Smooth muscle cell (in vitro differentiated cells): ENCODE data around the gene IPPK. TPM values are rescaled to one million over a fixed set of nuclear protein-coding genes. Genes with fewer than 3 reads are reported as not detected.

Experiments used
- DNase-seq: peaks from one replicate; lab custom pipeline; 2025; ENCODE audit not compliant: unreplicated experiment; lab: John Stamatoyannopoulos, UW
- H2AFZ ChIP-seq: fragments of 200-600 bp; sonication (generic); 2 replicates; pipeline ENCODE4 v1.6.0; 2016; ENCODE audit warnings: antibody characterized with exemption, low read depth, mild to moderate bottlenecking
- H3F3A ChIP-seq: fragments of 200-600 bp; sonication (generic); 2 replicates; pipeline ENCODE4 v1.6.0; 2017; ENCODE audit warnings: antibody characterized with exemption, low read depth
- H3K27ac ChIP-seq: fragments of 200-600 bp; sonication (generic); 2 replicates; pipeline ENCODE4 v1.5.1; 2016; ENCODE audit warnings: low read depth, mild to moderate bottlenecking
- H3K27me3 ChIP-seq: fragments of 200-600 bp; sonication (generic); 2 replicates; pipeline ENCODE4 v1.6.1; 2016; ENCODE audit warnings: low read depth, mild to moderate bottlenecking
- H3K36me3 ChIP-seq: fragments of 200-600 bp; sonication (generic); 2 replicates; pipeline ENCODE4 v1.5.1; 2016; ENCODE audit warnings: low read depth
- H3K4me1 ChIP-seq: fragments of 200-600 bp; sonication (generic); 2 replicates; pipeline ENCODE4 v1.5.1; 2016; ENCODE audit warnings: low read depth
- H3K4me2 ChIP-seq: fragments of 200-600 bp; sonication (generic); 2 replicates; pipeline ENCODE4 v1.6.0; 2016; ENCODE audit warnings: mild to moderate bottlenecking
- H3K4me3 ChIP-seq: fragments of 200-600 bp; sonication (generic); 2 replicates; pipeline ENCODE4 v1.5.1; 2016; ENCODE audit warnings: mild to moderate bottlenecking
- H3K79me2 ChIP-seq: fragments of 200-600 bp; sonication (generic); 2 replicates; pipeline ENCODE4 v1.6.0; 2016; ENCODE audit warnings: low read depth, mild to moderate bottlenecking
- H3K9ac ChIP-seq: fragments of 200-600 bp; sonication (generic); 2 replicates; pipeline ENCODE4 v1.6.0; 2016; ENCODE audit warnings: low read depth
- H3K9me3 ChIP-seq: fragments of 200-600 bp; sonication (generic); replicated peaks from 2 replicates; pipeline ENCODE4 v1.5.1; 2016; ENCODE audit warnings: low read depth
- H4K20me1 ChIP-seq: fragments of 200-600 bp; sonication (generic); 2 replicates; pipeline ENCODE4 v1.6.0; 2016; ENCODE audit warnings: low read depth
- WGBS: methylation state at CpG from one replicate; pipeline ENCODE4 v1.1.7; 2016; ENCODE audit warnings: low lambda C conversion rate; 5-methylcytosine and 5-hydroxymethylcytosine counted together
- polyA plus RNA-seq: library from polyadenylated mRNA; unstranded; fragments of >200 nt; fragmentation: Nextera tagmentation; extraction: Ambion mirVana; gene quantifications from 2 replicates; pipeline ENCODE4 v1.2.1, GENCODE V29; 2016
- total RNA-seq: library from RNA; depleted of rRNA; stranded (reverse); fragments of >200 nt; gene quantifications from 2 replicates; pipeline ENCODE4 v1.2.3, GENCODE V29; 2014
- TF ChIP-seq, protein P1 (sequence below): fragments of 200-600 bp; sonication (generic); IDR thresholded peaks from 2 replicates; pipeline ENCODE4 v1.5.1; 2017; ENCODE audit warnings: borderline replicate concordance, mild to moderate bottlenecking, antibody characterized with exemption; ENCODE audit not compliant: insufficient read depth, poor library complexity, severe bottlenecking

Gene IPPK
- total and polyA plus RNA-seq, 2 experiments from 2014 or later, result 9.4 to 22.1 TPM

DNA sequence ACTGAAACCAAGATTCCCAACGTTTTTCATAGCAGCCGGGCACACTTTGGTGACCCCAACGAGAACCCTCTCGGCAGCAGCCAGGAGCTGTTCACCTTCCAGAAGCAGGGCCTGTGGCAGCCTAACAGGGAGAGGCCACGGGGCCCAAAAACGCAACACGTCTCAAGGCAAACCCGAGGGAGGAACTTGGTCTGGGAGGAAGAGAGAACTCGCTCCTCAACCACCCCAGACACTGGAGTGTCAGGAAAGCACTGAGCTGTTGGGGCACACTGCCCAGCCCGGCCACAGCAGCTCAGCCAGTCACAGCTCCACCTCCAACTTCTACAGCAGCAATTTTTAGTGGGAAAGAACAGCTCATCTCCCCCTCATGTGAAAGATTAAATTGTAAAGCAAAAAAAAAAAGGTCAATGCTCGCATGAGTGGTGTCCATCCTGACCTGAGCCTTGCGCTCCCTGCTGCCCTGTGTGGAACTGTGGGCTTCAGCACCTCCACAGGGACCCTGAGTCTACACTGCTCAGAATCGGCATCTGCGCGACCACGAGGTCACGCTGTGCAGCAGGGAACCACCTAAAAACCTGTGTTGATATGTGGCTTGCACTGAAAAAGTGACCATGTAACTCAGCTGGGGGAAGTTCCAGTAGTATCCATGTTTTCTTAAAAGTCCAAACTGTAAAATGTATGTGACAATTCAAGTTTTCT lies 55.0 kb downstream of the IPPK start:
- no peak for DNase-seq
- Histone ChIP-seq H3K27me3 (no peaks in the 10 kb centered on the region), H3K9me3 (no peaks in the 10 kb centered on the region), H3K27ac (no peak overlapping the region), H3K79me2 (no peaks in the 10 kb centered on the region), H3K4me2 (no peak overlapping the region), H3K36me3 (no peaks in the 10 kb centered on the region), H2AFZ (no peak overlapping the region), H3K9ac (no peak overlapping the region), H3K4me3 (no peak overlapping the region), H3F3A (no peaks in the 10 kb centered on the region), H3K4me1 (no peaks in the 10 kb centered on the region), H4K20me1 (no peaks in the 10 kb centered on the region)
- WGBS, result 94% methylated on average over 17 of the region's 17 CpGs
- TF ChIP-seq, protein P1, sequence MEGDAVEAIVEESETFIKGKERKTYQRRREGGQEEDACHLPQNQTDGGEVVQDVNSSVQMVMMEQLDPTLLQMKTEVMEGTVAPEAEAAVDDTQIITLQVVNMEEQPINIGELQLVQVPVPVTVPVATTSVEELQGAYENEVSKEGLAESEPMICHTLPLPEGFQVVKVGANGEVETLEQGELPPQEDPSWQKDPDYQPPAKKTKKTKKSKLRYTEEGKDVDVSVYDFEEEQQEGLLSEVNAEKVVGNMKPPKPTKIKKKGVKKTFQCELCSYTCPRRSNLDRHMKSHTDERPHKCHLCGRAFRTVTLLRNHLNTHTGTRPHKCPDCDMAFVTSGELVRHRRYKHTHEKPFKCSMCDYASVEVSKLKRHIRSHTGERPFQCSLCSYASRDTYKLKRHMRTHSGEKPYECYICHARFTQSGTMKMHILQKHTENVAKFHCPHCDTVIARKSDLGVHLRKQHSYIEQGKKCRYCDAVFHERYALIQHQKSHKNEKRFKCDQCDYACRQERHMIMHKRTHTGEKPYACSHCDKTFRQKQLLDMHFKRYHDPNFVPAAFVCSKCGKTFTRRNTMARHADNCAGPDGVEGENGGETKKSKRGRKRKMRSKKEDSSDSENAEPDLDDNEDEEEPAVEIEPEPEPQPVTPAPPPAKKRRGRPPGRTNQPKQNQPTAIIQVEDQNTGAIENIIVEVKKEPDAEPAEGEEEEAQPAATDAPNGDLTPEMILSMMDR, result no peak

DNA sequence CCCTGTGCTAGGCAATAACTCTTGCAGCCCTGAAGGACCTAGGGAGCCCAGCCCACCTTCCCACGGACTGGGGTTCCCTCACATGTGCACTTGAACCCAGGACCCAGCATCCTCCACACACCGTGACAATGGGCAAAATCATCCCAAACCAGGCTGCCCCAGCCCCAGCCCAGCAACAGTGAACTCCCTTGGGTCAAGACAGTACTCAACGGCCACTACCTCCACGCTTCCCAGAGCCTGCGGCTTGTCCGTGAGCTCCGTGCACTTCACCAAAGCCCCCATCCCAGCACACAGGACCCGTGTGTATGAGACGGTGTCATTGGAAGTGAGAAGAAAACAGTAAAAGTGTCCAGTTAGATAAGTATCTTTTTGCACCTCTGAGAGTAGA lies 55.8 kb downstream of the IPPK start:
- no peak overlapping the region for H3K27ac ChIP-seq
- H4K20me1 ChIP-seq, result no peaks in the 10 kb centered on the region
- H3K4me2 ChIP-seq, result no peak overlapping the region
- no peaks in the 10 kb centered on the region for H3K36me3 ChIP-seq
- no peak overlapping the region for H3K9ac ChIP-seq
- H3K9me3 ChIP-seq, result no peaks in the 10 kb centered on the region
- peaks cover 6% of the 10 kb centered on the region for H3F3A ChIP-seq
- H2AFZ ChIP-seq, result no peak overlapping the region
- 98% methylated on average over 9 of the region's 9 CpGs for WGBS
- peaks cover 4% of the 10 kb centered on the region for H3K4me1 ChIP-seq
- H3K79me2 ChIP-seq, result no peaks in the 10 kb centered on the region
- TF ChIP-seq, protein P1, result no peak
- H3K27me3 ChIP-seq, result no peaks in the 10 kb centered on the region
- DNase-seq, result no peak
- H3K4me3 ChIP-seq, result no peak overlapping the region

DNA sequence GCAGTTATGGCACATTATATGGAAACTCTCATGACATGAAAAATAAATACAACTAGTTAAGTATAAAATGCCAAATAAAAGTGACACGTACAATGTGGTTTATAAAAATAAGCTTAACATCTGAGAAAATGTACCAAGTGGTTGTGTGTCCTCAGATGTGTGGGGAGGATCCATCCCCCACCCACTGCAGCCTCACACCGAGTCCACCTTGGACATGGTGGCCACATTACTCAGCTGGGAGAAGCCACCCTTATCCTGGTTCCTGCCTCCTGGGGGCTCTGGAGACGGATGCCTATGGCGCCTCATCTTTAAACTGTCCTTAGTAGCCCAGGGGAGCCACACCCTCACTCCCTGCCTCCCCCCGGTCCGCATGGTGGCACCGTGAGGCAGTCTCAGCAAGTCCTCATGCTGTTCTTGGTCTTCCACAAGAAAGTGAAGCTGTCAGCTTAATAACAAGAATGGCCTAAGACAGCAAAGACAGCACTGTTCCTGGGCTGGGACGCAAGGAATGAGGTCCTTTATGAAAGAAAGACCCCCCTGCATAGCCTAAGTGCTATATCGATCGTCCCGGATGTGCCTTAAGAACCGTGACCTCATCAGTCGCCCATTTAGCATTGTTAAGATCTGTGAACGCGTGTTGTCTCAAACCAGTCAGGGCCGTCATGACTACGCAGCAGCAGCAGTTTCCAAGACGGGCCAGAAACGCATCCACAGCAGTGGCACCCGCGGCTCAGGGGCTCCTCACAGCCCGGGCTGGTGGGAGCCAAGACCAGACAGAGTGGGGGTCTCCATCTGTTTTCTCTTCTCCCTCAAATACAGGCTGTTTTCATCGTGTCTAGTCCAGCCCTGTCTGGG lies 56.4 kb downstream of the IPPK start:
- TF ChIP-seq, protein P1, result no peak
- Histone ChIP-seq H3K27me3 (no peaks in the 10 kb centered on the region), H4K20me1 (no peaks in the 10 kb centered on the region), H3K4me2 (no peak overlapping the region), H3K36me3 (no peaks in the 10 kb centered on the region), H3F3A (peaks cover 6% of the 10 kb centered on the region), H3K27ac (no peak overlapping the region), H3K9me3 (no peaks in the 10 kb centered on the region), H3K4me3 (no peak overlapping the region), H3K9ac (no peak overlapping the region), H2AFZ (no peak overlapping the region), H3K4me1 (peaks cover 10% of the 10 kb centered on the region), H3K79me2 (no peaks in the 10 kb centered on the region)
- no peak for DNase-seq
- 98% methylated on average over 23 of the region's 23 CpGs for WGBS
